ENCODE measurements around the gene NPC1L1. TPM values are rescaled to one million over a fixed set of nuclear protein-coding genes. Genes with fewer than 3 reads are reported as not detected.

The NPC1L1 gene
- total and polyA plus RNA-seq, 2 of the 13 experiments (the other 11 are each of a cell fraction or from before 2014, with no cell fraction given), result 4.8 to 14.5 TPM

DNA sequence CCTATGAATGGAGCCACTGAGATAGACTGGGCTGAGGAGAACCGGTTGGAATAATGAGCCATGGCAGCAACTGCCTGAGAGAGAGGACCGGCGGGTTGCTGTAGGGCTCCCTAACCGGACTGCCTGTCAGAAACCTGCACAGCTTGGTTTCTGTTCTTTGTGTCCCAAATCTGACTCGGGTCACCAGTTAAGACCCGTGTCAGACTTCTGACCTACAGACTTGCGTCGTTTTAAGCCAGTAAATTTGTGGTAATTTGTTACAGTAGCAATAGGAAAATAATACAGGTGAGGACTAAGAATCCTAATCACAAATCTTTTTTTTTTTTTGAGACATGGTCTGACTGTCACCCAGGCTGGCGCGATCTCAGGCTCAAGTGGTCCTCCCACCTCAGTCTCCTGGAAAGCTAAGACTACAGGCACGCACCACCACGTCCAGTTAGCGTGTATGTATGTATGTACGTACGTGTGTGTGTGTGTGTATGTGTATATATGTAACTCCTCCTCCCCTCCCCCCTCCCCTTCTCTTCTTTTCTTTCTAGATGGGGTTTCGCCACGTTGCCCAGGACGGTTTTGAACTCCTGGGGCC lies 33.2 kb upstream of the NPC1L1 start (continued):
- TF ChIP-seq, protein P1, sequence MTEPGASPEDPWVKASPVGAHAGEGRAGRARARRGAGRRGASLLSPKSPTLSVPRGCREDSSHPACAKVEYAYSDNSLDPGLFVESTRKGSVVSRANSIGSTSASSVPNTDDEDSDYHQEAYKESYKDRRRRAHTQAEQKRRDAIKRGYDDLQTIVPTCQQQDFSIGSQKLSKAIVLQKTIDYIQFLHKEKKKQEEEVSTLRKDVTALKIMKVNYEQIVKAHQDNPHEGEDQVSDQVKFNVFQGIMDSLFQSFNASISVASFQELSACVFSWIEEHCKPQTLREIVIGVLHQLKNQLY (CRISPR knock-in tag; IDR thresholded peaks at IDR 0.05), result no peak
- no peak for TF ChIP-seq CHCHD3 (CRISPR knock-in tag; IDR thresholded peaks at IDR 0.05)
- TF ChIP-seq NR2F1 (CRISPR knock-in tag; IDR thresholded peaks at IDR 0.05), result peak in 1 of 2 experiments; percentile 22; a peak in 1 of 4 replicates
- TF ChIP-seq PCBP1 (IDR thresholded peaks at IDR 0.05; ENCODE audit: borderline replicate concordance, low read depth, low read length), result no peak
- TF ChIP-seq ZBTB8A (CRISPR knock-in tag; IDR thresholded peaks at IDR 0.05; ENCODE audit: borderline replicate concordance, low read depth), result no peak
- no peak for TF ChIP-seq ZFX (CRISPR knock-in tag; IDR thresholded peaks at IDR 0.05; ENCODE audit: low read depth)
- TF ChIP-seq FOXK2 (IDR thresholded peaks at IDR 0.05), result no peak
- TF ChIP-seq JARID2 (CRISPR knock-in tag; IDR thresholded peaks at IDR 0.05; ENCODE audit: insufficient replicate concordance), result no peak
- TF ChIP-seq, protein P2, sequence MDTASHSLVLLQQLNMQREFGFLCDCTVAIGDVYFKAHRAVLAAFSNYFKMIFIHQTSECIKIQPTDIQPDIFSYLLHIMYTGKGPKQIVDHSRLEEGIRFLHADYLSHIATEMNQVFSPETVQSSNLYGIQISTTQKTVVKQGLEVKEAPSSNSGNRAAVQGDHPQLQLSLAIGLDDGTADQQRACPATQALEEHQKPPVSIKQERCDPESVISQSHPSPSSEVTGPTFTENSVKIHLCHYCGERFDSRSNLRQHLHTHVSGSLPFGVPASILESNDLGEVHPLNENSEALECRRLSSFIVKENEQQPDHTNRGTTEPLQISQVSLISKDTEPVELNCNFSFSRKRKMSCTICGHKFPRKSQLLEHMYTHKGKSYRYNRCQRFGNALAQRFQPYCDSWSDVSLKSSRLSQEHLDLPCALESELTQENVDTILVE (CRISPR knock-in tag; IDR thresholded peaks at IDR 0.05), result no peak
- no peak for TF ChIP-seq ZMAT3 (CRISPR knock-in tag; conservative IDR thresholded peaks at IDR 0.05)
- no peak for TF ChIP-seq ZNF124 (CRISPR knock-in tag; IDR thresholded peaks at IDR 0.05)
- TF ChIP-seq AKNA (CRISPR knock-in tag; IDR thresholded peaks at IDR 0.05; ENCODE audit: borderline replicate concordance), result 0 out of 2 replicates have a peak, but pooled peaks have one; percentile 10
- no peak for TF ChIP-seq PHB2 (IDR thresholded peaks at IDR 0.05; ENCODE audit: partially characterized antibody)
- no peak for TF ChIP-seq AHR (CRISPR knock-in tag; IDR thresholded peaks at IDR 0.05)
- no peak for TF ChIP-seq HDAC6 (IDR thresholded peaks at IDR 0.05; ENCODE audit: low read depth, low read length)
- TF ChIP-seq, protein P3, sequence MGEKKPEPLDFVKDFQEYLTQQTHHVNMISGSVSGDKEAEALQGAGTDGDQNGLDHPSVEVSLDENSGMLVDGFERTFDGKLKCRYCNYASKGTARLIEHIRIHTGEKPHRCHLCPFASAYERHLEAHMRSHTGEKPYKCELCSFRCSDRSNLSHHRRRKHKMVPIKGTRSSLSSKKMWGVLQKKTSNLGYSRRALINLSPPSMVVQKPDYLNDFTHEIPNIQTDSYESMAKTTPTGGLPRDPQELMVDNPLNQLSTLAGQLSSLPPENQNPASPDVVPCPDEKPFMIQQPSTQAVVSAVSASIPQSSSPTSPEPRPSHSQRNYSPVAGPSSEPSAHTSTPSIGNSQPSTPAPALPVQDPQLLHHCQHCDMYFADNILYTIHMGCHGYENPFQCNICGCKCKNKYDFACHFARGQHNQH (CRISPR knock-in tag; IDR thresholded peaks at IDR 0.05), result no peak; the same call in 1 of the 2 replicates
- TF ChIP-seq GPN1 (CRISPR knock-in tag; IDR thresholded peaks at IDR 0.05; ENCODE audit: borderline replicate concordance), result no peak
- TF ChIP-seq CENPX (CRISPR knock-in tag; IDR thresholded peaks at IDR 0.05), result no peak
- no peak for TF ChIP-seq RARG (CRISPR knock-in tag; IDR thresholded peaks at IDR 0.05; ENCODE audit: low read depth)
- TF ChIP-seq ZNF891 (CRISPR knock-in tag; IDR thresholded peaks at IDR 0.05), result no peak
- no peak for TF ChIP-seq HHEX (CRISPR knock-in tag; IDR thresholded peaks at IDR 0.05)
- TF ChIP-seq SRSF1 (optimal IDR thresholded peaks at IDR 0.05; ENCODE audit: low read depth, low read length), result no peak
- TF ChIP-seq NBN (conservative IDR thresholded peaks at IDR 0.05), result no peak
- no peak for TF ChIP-seq FOXP1 (IDR thresholded peaks at IDR 0.05)
- no peak for TF ChIP-seq FOXP1 (CRISPR knock-in tag; IDR thresholded peaks at IDR 0.05)

Data from HepG2 (cell line).